GM18858 (cell line): Measurements from ENCODE around the gene PTPRM.

Experiments used
- ATAC-seq: cut with Tn5 transposase; IDR thresholded peaks from one replicate; pipeline ENCODE4 v1.9.1; 2021; ENCODE audit not compliant: unreplicated experiment

The PTPRM gene

GRCh38 chr18:7886436-7886835, 319.3 kb downstream of the PTPRM start:
- ATAC-seq, result no peak

GRCh38 chr18:7889515-7889914, 322.4 kb downstream of the PTPRM start:
- ATAC-seq, result no peak

- ATAC-seq, result no peak
Observed at GRCh38 chr18:7890075-7890474, 323.0 kb downstream of the PTPRM start.

GRCh38 chr18:7892556-7892955, 325.4 kb downstream of the PTPRM start:
- no peak for ATAC-seq

GRCh38 chr18:7894592-7894991, 327.5 kb downstream of the PTPRM start:
- ATAC-seq, result no peak

- ATAC-seq, result no peak
Observed at GRCh38 chr18:7895346-7895745, 328.2 kb downstream of the PTPRM start.

- ATAC-seq, result no peak
Observed at GRCh38 chr18:7896161-7896560, 329.0 kb downstream of the PTPRM start.

GRCh38 chr18:7896805-7897518, 329.8 kb downstream of the PTPRM start:
- no peak for ATAC-seq

- ATAC-seq, result no peak
Observed at GRCh38 chr18:7898181-7898580, 331.1 kb downstream of the PTPRM start.

- ATAC-seq, result no peak
Observed at GRCh38 chr18:7899078-7899477, 332.0 kb downstream of the PTPRM start.

GRCh38 chr18:7900091-7900490, 333.0 kb downstream of the PTPRM start:
- no peak for ATAC-seq

GRCh38 chr18:7901657-7902056, 334.5 kb downstream of the PTPRM start:
- no peak for ATAC-seq

- no peak for ATAC-seq
Observed at GRCh38 chr18:7902399-7902839, 335.3 kb downstream of the PTPRM start.

- ATAC-seq, result no peak
Observed at GRCh38 chr18:7904529-7904928, 337.4 kb downstream of the PTPRM start.

GRCh38 chr18:7908681-7909299, 341.7 kb downstream of the PTPRM start:
- no peak for ATAC-seq

GRCh38 chr18:7914834-7915670, 347.9 kb downstream of the PTPRM start:
- no peak for ATAC-seq

GRCh38 chr18:7918701-7919100, 351.6 kb downstream of the PTPRM start:
- ATAC-seq, result no peak

- no peak for ATAC-seq
Observed at GRCh38 chr18:7919565-7919964, 352.4 kb downstream of the PTPRM start.

- no peak for ATAC-seq
Observed at GRCh38 chr18:7921938-7922587, 354.9 kb downstream of the PTPRM start.

GRCh38 chr18:7923105-7923504, 356.0 kb downstream of the PTPRM start:
- ATAC-seq, result no peak

- no peak for ATAC-seq
Observed at GRCh38 chr18:7924616-7925015, 357.5 kb downstream of the PTPRM start.
